ENCODE data around the gene FUCA2.

DNA sequence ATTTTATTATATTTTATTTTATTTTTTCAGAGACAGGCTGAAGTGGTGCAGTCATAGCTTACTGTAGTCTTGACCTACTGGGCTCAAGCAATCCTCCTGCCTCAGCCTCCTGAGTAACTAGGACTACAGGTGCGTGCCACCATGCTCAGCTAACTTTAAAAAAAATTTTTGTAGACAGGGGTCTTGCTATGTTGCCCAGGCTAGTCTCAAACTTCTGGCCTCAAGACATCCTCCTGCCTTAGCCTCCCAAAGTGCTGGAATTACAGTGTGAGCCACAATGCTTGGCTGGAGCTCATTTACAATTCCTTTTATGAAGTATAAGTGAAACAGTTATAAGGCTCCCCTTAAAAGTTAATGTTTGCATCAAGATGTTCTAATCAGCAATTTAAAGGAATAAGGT is 14.5 kb downstream of the FUCA2 start:
- TF ChIP-seq, protein P1, sequence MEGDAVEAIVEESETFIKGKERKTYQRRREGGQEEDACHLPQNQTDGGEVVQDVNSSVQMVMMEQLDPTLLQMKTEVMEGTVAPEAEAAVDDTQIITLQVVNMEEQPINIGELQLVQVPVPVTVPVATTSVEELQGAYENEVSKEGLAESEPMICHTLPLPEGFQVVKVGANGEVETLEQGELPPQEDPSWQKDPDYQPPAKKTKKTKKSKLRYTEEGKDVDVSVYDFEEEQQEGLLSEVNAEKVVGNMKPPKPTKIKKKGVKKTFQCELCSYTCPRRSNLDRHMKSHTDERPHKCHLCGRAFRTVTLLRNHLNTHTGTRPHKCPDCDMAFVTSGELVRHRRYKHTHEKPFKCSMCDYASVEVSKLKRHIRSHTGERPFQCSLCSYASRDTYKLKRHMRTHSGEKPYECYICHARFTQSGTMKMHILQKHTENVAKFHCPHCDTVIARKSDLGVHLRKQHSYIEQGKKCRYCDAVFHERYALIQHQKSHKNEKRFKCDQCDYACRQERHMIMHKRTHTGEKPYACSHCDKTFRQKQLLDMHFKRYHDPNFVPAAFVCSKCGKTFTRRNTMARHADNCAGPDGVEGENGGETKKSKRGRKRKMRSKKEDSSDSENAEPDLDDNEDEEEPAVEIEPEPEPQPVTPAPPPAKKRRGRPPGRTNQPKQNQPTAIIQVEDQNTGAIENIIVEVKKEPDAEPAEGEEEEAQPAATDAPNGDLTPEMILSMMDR (IDR thresholded peaks at IDR 0.05), result no peak
- no peak for TF ChIP-seq POLR2A (IDR thresholded peaks at IDR 0.05)
